Endothelial cell of umbilical vein (primary cell): ENCODE measurements around the gene LOXL1. TPM values are rescaled to one million over a fixed set of nuclear protein-coding genes. Genes with fewer than 3 reads are reported as not detected.

ENCODE experiments used
- BruUV-seq: library from RNA; stranded (reverse); fragments of 400-500 nt; replicated peaks from 2 replicates; lab custom pipeline; 2021; lab: Mats Ljungman, UMichigan
- CTCF ChIA-PET: fragments of 300-600, 350-600 bp; sonication (Branson Sonifier 250); formaldehyde crosslinking; loops from one replicate; lab custom pipeline; 2021; ENCODE audit warnings: antibody characterized with exemption, inconsistent platforms; lab: Charles Lee
- POLR2A ChIA-PET: fragments of 300-600, 350-600 bp; sonication (Branson Sonifier 250); formaldehyde crosslinking; loops from one replicate; lab custom pipeline; 2021; ENCODE audit warnings: antibody characterized with exemption, inconsistent platforms; lab: Charles Lee
- DNase-seq: peaks from one replicate; pipeline ENCODE4 v3.0.0-alpha.2; 2011; ENCODE audit warnings: low read depth, low spot score
- FAIRE-seq: peaks from 2 replicates; lab custom pipeline; 2011; peaks lifted over from hg19 to GRCh38; lab: Jason Lieb, UNC
- H2AFZ ChIP-seq: 2 replicates; pipeline ENCODE4 v1.6.0; 2012; ENCODE audit warnings: low read depth, low read length, control low read depth, inconsistent platforms
- H3K27ac ChIP-seq: 2 replicates; pipeline ENCODE4 v1.5.1; 2011; ENCODE audit warnings: low read depth, mild to moderate bottlenecking, control low read depth, low read length, moderate library complexity; ENCODE audit not compliant: insufficient read depth
- H3K27me3 ChIP-seq, 2 experiments: 2 replicates each; pipeline versions ENCODE4 v1.6.0 to v1.6.1; 2011; ENCODE audit warnings: low read length in 2 of 2, mixed read lengths in 1 of 2; ENCODE audit not compliant: control insufficient read depth in 2 of 2, insufficient read depth in 2 of 2
- H3K36me3 ChIP-seq, 2 experiments: 2 replicates in 1 of 2; 3 replicates in 1 of 2; pipeline ENCODE4 v1.5.1; 2011; ENCODE audit warnings: low read length in 2 of 2, mild to moderate bottlenecking in 1 of 2, moderate library complexity in 1 of 2; ENCODE audit not compliant: control insufficient read depth in 2 of 2, insufficient read depth in 2 of 2; ENCODE audit errors: extremely low read depth in 1 of 2
- H3K4me1 ChIP-seq: 3 replicates; pipeline ENCODE4 v1.5.1; 2011; ENCODE audit warnings: mild to moderate bottlenecking, low read length; ENCODE audit not compliant: control insufficient read depth, insufficient read depth; ENCODE audit errors: extremely low read depth
- H3K4me2 ChIP-seq: 2 replicates; pipeline ENCODE4 v1.6.1; 2011; ENCODE audit warnings: low read length, control low read depth, mixed read lengths; ENCODE audit not compliant: insufficient read depth
- H3K4me3 ChIP-seq, 3 experiments: fragments of 200-600 bp in 1 of 3; sonication (generic), shearing (Covaris generic) in 1 of 3; replicated peaks in 1 of 3; 2 replicates each; pipeline ENCODE4 v1.5.1; 2011 to 2016; ENCODE audit warnings: control low read depth in 3 of 3, low read length in 3 of 3, mild to moderate bottlenecking in 2 of 3, inconsistent platforms in 1 of 3, low read depth in 1 of 3, moderate library complexity in 1 of 3; ENCODE audit not compliant: insufficient read depth in 1 of 3
- H3K79me2 ChIP-seq: 2 replicates; pipeline ENCODE4 v1.6.0; 2012; ENCODE audit warnings: low read length, inconsistent platforms; ENCODE audit not compliant: control insufficient read depth, insufficient read depth
- H3K9ac ChIP-seq: replicated peaks from 2 replicates; pipeline ENCODE3; 2011; ENCODE audit warnings: low read length, control low read depth; ENCODE audit not compliant: insufficient read depth; ENCODE audit errors: extremely low read depth
- H3K9me1 ChIP-seq: replicated peaks from 3 replicates; pipeline ENCODE4 v1.6.0; 2011; ENCODE audit warnings: mild to moderate bottlenecking, low read length; ENCODE audit not compliant: control insufficient read depth, insufficient read depth; ENCODE audit errors: extremely low read depth
- H3K9me3 ChIP-seq: replicated peaks from 2 replicates; pipeline ENCODE4 v1.5.1; 2012; ENCODE audit warnings: low read length, inconsistent platforms; ENCODE audit not compliant: control insufficient read depth, insufficient read depth
- H4K20me1 ChIP-seq: replicated peaks from 2 replicates; pipeline ENCODE3; 2011; ENCODE audit warnings: mild to moderate bottlenecking, low read length; ENCODE audit not compliant: control insufficient read depth, insufficient read depth; ENCODE audit errors: extremely low read depth
- CTCF ChIP-seq, 2 donors: IDR thresholded peaks; 1 replicate in 1 of 2; 2 replicates in 1 of 2; pipeline ENCODE4 v1.5.1; 2011; ENCODE audit warnings: low read length in 2 of 2, mild to moderate bottlenecking in 2 of 2, moderate library complexity in 2 of 2, control low read depth in 1 of 2, inconsistent platforms in 1 of 2, low read depth in 1 of 2; ENCODE audit not compliant: insufficient read depth in 1 of 2; ENCODE audit errors: extremely low read depth in 1 of 2
- EZH2 ChIP-seq: IDR thresholded peaks from 2 replicates; pipeline ENCODE4 v1.6.1; 2012; ENCODE audit warnings: borderline replicate concordance, low read depth, mild to moderate bottlenecking, moderate library complexity, low read length, inconsistent platforms; ENCODE audit not compliant: severe bottlenecking
- FOS ChIP-seq: IDR thresholded peaks from 2 replicates; pipeline ENCODE4 v1.6.1; 2011; ENCODE audit warnings: mild to moderate bottlenecking, low read length, moderate library complexity, borderline replicate concordance; ENCODE audit not compliant: insufficient read depth
- GATA2 ChIP-seq: IDR thresholded peaks from 2 replicates; pipeline ENCODE4 v1.7.0; 2011; ENCODE audit warnings: low read depth, mild to moderate bottlenecking, moderate library complexity, mixed read lengths, low read length; ENCODE audit not compliant: insufficient read length, insufficient read depth
- JUN ChIP-seq: IDR thresholded peaks from 2 replicates; pipeline ENCODE4 v1.6.1; 2011; ENCODE audit warnings: borderline replicate concordance, low read depth; ENCODE audit not compliant: insufficient read length, insufficient read depth
- MAX ChIP-seq: IDR thresholded peaks from 2 replicates; pipeline ENCODE4 v1.6.1; 2011; ENCODE audit not compliant: insufficient read depth, insufficient read length
- MYC ChIP-seq: IDR thresholded peaks from one replicate; pipeline ENCODE4 v1.6.1; 2011; ENCODE audit warnings: mild to moderate bottlenecking, low read depth, low read length
- POLR2A ChIP-seq: IDR thresholded peaks from 2 replicates; pipeline ENCODE4 v1.6.1; 2012; ENCODE audit warnings: low read depth, mild to moderate bottlenecking, control low read depth, low read length
- POLR2AphosphoS5 ChIP-seq: IDR thresholded peaks from 2 replicates; pipeline ENCODE4 v1.6.1; 2012; ENCODE audit warnings: low read depth, mild to moderate bottlenecking, control low read depth, low read length, moderate library complexity; ENCODE audit not compliant: insufficient read depth
- dilution Hi-C: fragments of 300-500 bp; cut with MboI; formaldehyde crosslinking; loops from one replicate; pipeline ENCODE4 v1.15.0; 2019; ENCODE audit warnings: low sequenced_read_pairs; ENCODE audit not compliant: extremely low pct_ligation_motif_present
- intact Hi-C: fragments of 100-400 bp; cut with micrococcal nuclease; formaldehyde crosslinking; loops from one replicate; pipeline ENCODE4 v1.10.0; 2022
- polyA plus RNA-seq, 4 experiments: library from polyadenylated mRNA; depleted of rRNA in 3 of 4; stranded (reverse) in 3 of 4; unstranded in 1 of 4; fragments of >200 nt; gene quantifications; 2 replicates each; pipeline versions ENCODE4 v1.2.1 to v1.2.3, GENCODE V29; 2011 to 2012; ENCODE audit warnings: missing spikeins in 1 of 4
- total RNA-seq: library from RNA; stranded (reverse); gene quantifications from 2 replicates; pipeline ENCODE4 v1.2.3, GENCODE V29; 2021

LOXL1 gene
- total and polyA plus RNA-seq, 2 donors (not counting 3 experiments of a cell fraction or from before 2014, with no cell fraction given): 5.2 to 14.4 TPM

GRCh38 chr15:73962433-73962832, 36.2 kb downstream of the LOXL1 start:
- H3K79me2 ChIP-seq: no peaks in the 10 kb centered on the region
- intact Hi-C loops (no loop called here), dilution Hi-C loops (no loop called here)
- TF ChIP-seq POLR2A: no peak
- TF ChIP-seq MAX: no peak
- no peak for TF ChIP-seq EZH2
- no peak for TF ChIP-seq CTCF (IDR thresholded peaks at IDR 0.05; ENCODE audit: extremely low read depth in 1 of 2, insufficient read depth in 1 of 2, low read depth in 1 of 2, low read length in 2 of 2)
- no peak for TF ChIP-seq MYC
- no peak for TF ChIP-seq JUN
- TF ChIP-seq FOS: no peak
- no peak for TF ChIP-seq POLR2AphosphoS5
- no peak for TF ChIP-seq GATA2
- H3K9me1 ChIP-seq: no peaks in the 10 kb centered on the region
- DNase-seq: no peak
- no peaks in the 10 kb centered on the region for H3K27me3 ChIP-seq
- no peaks in the 10 kb centered on the region for H3K36me3 ChIP-seq
- no peak overlapping the region for H3K27ac ChIP-seq
- H3K9ac ChIP-seq: no peak overlapping the region
- H3K9me3 ChIP-seq: no peaks in the 10 kb centered on the region
- no peak overlapping the region for H3K4me2 ChIP-seq
- no peak for FAIRE-seq
- H4K20me1 ChIP-seq: no peaks in the 10 kb centered on the region
- no TSS peak for BruUV-seq
- ChIA-PET POLR2A (no interaction called here), CTCF (interaction anchor here (2.2 to 9.7 kb wide), 4 partner anchors 11 to 89 kb away, joined by 17 to 217 read pairs (median 32); partner anchors contain the start of gene TBC1D21)
- H2AFZ ChIP-seq: no peak overlapping the region
- no peak overlapping the region for H3K4me3 ChIP-seq
- H3K4me1 ChIP-seq: peaks cover 10% of the 10 kb centered on the region
